ENCODE measurements around the gene FKBP10. TPM values are rescaled to one million over a fixed set of nuclear protein-coding genes. Genes with fewer than 3 reads are reported as not detected.
A peak's percentile ranks its signal among the peaks of the same experiment; 100 is the strongest.

FKBP10 gene
- total and polyA plus RNA-seq, 9 of the 15 experiments (the other 6 are each of a cell fraction or from before 2014, with no cell fraction given), result 0.03 to 3.0 (median 1.4) TPM; not detected in 1

DNA sequence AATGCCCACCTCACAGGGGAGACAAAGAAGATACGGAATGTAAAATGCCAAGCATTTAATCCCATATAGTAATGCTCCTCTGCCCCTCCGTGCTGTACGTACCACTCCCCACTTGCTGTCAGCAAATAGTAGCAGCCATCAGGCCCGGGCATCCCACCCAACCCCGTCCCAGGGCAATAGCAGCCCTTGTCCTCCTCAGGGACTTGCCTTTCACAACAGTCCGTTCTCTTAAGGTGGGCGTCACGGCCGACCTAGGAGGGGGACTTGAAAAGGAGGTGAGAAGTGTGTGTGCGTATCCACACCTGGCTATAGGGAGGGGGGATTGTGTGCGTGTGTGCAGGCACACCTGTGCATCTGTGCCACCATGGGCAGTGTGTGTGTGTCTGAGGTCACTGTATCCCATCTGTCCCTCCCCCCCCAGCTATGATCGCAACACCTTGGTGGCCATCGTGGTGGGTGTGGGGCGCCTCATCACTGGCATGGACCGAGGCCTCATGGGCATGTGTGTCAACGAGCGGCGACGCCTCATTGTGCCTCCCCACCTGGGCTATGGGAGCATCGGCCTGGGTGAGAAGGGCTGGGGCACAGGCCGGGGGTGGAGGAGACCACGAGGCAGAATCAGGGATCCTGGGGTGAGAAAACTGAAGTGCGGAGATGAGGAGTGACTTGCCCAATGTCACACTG is 4.0 kb downstream of the FKBP10 start:
- Histone ChIP-seq H2AFZ (ENCODE audit: low read depth, low read length) (no peak overlapping the region), H3K4me1 (replicated peaks in 1 of 2; ENCODE audit: control insufficient read depth in 2 of 2, insufficient read depth in 2 of 2, low read length in 2 of 2) (peaks cover 4 to 47% of the 10 kb centered on the region in 2 experiments; a peak in 4 of 5 replicates), H3K79me2 (ENCODE audit: control insufficient read depth, insufficient read depth, low read length) (no peaks in the 10 kb centered on the region), H3K9me1 (ENCODE audit: control insufficient read depth, insufficient read depth, low read length) (no peaks in the 10 kb centered on the region), H3K27ac (ENCODE audit: extremely low read depth, low read depth, low read length) (no peak overlapping the region), H3K27me3 (ENCODE audit: control insufficient read depth in 2 of 2, insufficient read depth in 2 of 2, low read length in 2 of 2) (no peaks in the 10 kb centered on the region), H3K4me3 (no peak overlapping the region), H4K20me1 (replicated peaks; ENCODE audit: control insufficient read depth, insufficient read depth, low read length) (no peaks in the 10 kb centered on the region), H3K9me3 (replicated peaks; ENCODE audit: control insufficient read depth, insufficient read depth, low read depth, low read length) (no peaks in the 10 kb centered on the region), H3K36me3 (ENCODE audit: control insufficient read depth, insufficient read depth, low read length) (no peaks in the 10 kb centered on the region), H3K9ac (ENCODE audit: insufficient read depth in 1 of 2, low read depth in 2 of 2, low read length in 2 of 2) (peak overlapping the region in 1 of 2 experiments; percentile 35; a peak in 1 of 4 replicates), H3K4me2 (ENCODE audit: insufficient read depth, low read length) (no peak overlapping the region)
- in situ Hi-C loops (cut with MboI), result no loop called here
- ATAC-seq, result no peak
- CTCF ChIA-PET (ENCODE audit: low intra/inter-chr PET ratio), result no interaction called here
- POLR2A ChIA-PET, result interaction anchor here (0.6 kb wide), 2 partner anchors 126 to 201 kb away, joined by 3 read pairs; partner anchors contain the start of gene DNAJC7
- FAIRE-seq, result no peak
- intact Hi-C loops (cut with micrococcal nuclease), result no loop called here
- no peak for DNase-seq (ENCODE audit: extremely low read depth in 1 of 4, low spot score in 3 of 4)
- no TSS peak for BruUV-seq (replicated peaks)
- WGBS (ENCODE audit: insufficient coverage, low coverage, missing lambda C conversion rate), result 66% methylated on average over 14 of the region's 23 CpGs
- TF ChIP-seq ZNF311 (CRISPR knock-in tag; IDR thresholded peaks at IDR 0.05), result no peak
- TF ChIP-seq, protein P1, sequence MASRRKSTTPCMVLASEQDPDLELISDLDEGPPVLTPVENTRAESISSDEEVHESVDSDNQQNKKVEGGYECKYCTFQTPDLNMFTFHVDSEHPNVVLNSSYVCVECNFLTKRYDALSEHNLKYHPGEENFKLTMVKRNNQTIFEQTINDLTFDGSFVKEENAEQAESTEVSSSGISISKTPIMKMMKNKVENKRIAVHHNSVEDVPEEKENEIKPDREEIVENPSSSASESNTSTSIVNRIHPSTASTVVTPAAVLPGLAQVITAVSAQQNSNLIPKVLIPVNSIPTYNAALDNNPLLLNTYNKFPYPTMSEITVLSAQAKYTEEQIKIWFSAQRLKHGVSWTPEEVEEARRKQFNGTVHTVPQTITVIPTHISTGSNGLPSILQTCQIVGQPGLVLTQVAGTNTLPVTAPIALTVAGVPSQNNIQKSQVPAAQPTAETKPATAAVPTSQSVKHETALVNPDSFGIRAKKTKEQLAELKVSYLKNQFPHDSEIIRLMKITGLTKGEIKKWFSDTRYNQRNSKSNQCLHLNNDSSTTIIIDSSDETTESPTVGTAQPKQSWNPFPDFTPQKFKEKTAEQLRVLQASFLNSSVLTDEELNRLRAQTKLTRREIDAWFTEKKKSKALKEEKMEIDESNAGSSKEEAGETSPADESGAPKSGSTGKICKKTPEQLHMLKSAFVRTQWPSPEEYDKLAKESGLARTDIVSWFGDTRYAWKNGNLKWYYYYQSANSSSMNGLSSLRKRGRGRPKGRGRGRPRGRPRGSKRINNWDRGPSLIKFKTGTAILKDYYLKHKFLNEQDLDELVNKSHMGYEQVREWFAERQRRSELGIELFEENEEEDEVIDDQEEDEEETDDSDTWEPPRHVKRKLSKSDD (conservative IDR thresholded peaks at IDR 0.05; ENCODE audit: low read length), result no peak
- TF ChIP-seq, protein P2, sequence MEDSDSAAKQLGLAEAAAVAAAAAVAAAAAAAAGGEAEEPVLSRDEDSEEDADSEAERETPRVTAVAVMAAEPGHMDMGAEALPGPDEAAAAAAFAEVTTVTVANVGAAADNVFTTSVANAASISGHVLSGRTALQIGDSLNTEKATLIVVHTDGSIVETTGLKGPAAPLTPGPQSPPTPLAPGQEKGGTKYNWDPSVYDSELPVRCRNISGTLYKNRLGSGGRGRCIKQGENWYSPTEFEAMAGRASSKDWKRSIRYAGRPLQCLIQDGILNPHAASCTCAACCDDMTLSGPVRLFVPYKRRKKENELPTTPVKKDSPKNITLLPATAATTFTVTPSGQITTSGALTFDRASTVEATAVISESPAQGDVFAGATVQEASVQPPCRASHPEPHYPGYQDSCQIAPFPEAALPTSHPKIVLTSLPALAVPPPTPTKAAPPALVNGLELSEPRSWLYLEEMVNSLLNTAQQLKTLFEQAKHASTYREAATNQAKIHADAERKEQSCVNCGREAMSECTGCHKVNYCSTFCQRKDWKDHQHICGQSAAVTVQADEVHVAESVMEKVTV (CRISPR knock-in tag; IDR thresholded peaks at IDR 0.05), result no peak
- TF ChIP-seq ZNF282 (CRISPR knock-in tag; IDR thresholded peaks at IDR 0.05), result no peak
- no peak for TF ChIP-seq KDM5B (IDR thresholded peaks at IDR 0.05; ENCODE audit: insufficient replicate concordance, low read depth, low read length)
- TF ChIP-seq MXI1 (IDR thresholded peaks at IDR 0.05; ENCODE audit: low read depth, low read length), result no peak
- TF ChIP-seq ARID1B (IDR thresholded peaks at IDR 0.05), result no peak
- TF ChIP-seq, protein P3, sequence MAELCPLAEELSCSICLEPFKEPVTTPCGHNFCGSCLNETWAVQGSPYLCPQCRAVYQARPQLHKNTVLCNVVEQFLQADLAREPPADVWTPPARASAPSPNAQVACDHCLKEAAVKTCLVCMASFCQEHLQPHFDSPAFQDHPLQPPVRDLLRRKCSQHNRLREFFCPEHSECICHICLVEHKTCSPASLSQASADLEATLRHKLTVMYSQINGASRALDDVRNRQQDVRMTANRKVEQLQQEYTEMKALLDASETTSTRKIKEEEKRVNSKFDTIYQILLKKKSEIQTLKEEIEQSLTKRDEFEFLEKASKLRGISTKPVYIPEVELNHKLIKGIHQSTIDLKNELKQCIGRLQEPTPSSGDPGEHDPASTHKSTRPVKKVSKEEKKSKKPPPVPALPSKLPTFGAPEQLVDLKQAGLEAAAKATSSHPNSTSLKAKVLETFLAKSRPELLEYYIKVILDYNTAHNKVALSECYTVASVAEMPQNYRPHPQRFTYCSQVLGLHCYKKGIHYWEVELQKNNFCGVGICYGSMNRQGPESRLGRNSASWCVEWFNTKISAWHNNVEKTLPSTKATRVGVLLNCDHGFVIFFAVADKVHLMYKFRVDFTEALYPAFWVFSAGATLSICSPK (IDR thresholded peaks at IDR 0.05; ENCODE audit: borderline replicate concordance), result no peak
- TF ChIP-seq HIVEP1 (CRISPR knock-in tag; IDR thresholded peaks at IDR 0.05), result no peak
- TF ChIP-seq FOXA3 (CRISPR knock-in tag; conservative IDR thresholded peaks at IDR 0.05 in 1 of 2, IDR thresholded peaks at IDR 0.05 in 1 of 2), result no peak
- no peak for TF ChIP-seq ZNF274 (IDR thresholded peaks at IDR 0.05; ENCODE audit: borderline replicate concordance, low read depth, low read length)
- TF ChIP-seq SIN3B (IDR thresholded peaks at IDR 0.05; ENCODE audit: low read depth), result no peak
- TF ChIP-seq, protein P4, sequence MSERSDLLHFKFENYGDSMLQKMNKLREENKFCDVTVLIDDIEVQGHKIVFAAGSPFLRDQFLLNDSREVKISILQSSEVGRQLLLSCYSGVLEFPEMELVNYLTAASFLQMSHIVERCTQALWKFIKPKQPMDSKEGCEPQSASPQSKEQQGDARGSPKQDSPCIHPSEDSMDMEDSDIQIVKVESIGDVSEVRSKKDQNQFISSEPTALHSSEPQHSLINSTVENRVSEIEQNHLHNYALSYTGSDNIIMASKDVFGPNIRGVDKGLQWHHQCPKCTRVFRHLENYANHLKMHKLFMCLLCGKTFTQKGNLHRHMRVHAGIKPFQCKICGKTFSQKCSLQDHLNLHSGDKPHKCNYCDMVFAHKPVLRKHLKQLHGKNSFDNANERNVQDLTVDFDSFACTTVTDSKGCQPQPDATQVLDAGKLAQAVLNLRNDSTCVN (CRISPR knock-in tag; IDR thresholded peaks at IDR 0.05), result no peak
- no peak for TF ChIP-seq NEUROD1 (IDR thresholded peaks at IDR 0.05; ENCODE audit: borderline replicate concordance, low read depth, low read length, partially characterized antibody)

Data from K562 (cell line).